Progenitor cell of endocrine pancreas (in vitro differentiated cells): ENCODE results near the gene KNOP1. TPM values are rescaled to one million over a fixed set of nuclear protein-coding genes. Genes with fewer than 3 reads are reported as not detected.

Source experiments
- DNase-seq: peaks from one replicate; pipeline ENCODE4 v3.0.0; 2021; ENCODE audit warnings: low spot score; ENCODE audit not compliant: unreplicated experiment
- H3K27ac Mint-ChIP-seq: 2 replicates; pipeline ENCODE4 v1.8.0; 2021; ENCODE audit warnings: mild to moderate bottlenecking, moderate library complexity, mixed read lengths
- H3K27me3 Mint-ChIP-seq: 2 replicates; pipeline ENCODE4 v1.8.0; 2021; ENCODE audit warnings: mixed read lengths
- H3K36me3 Mint-ChIP-seq: 2 replicates; pipeline ENCODE4 v1.8.0; 2022; ENCODE audit warnings: mixed read lengths; ENCODE audit not compliant: insufficient read depth
- H3K4me1 Mint-ChIP-seq: 2 replicates; pipeline ENCODE4 v1.8.0; 2021; ENCODE audit warnings: low read depth, mixed read lengths
- H3K4me3 Mint-ChIP-seq: 2 replicates; pipeline ENCODE4 v1.8.0; 2021; ENCODE audit warnings: low read depth, mild to moderate bottlenecking, moderate library complexity, mixed read lengths
- H3K9me3 Mint-ChIP-seq: 2 replicates; pipeline ENCODE4 v1.8.0; 2021; ENCODE audit warnings: low read depth, mixed read lengths
- CTCF ChIP-seq: fragments of 200-600 bp; sonication (generic); IDR thresholded peaks from one replicate; pipeline ENCODE4 v1.5.0; 2021; ENCODE audit warnings: antibody characterized with exemption, mild to moderate bottlenecking; ENCODE audit not compliant: unreplicated experiment
- total RNA-seq: library from RNA; stranded (reverse); gene quantifications from 2 replicates; pipeline ENCODE4 v1.2.1, GENCODE V29; 2021

The KNOP1 gene
- total RNA-seq, 1 donor from 2014 or later, result 58.1 TPM

- H3K36me3 Mint-ChIP-seq, result peaks cover 31% of the 10 kb centered on the region
- no peak for DNase-seq
- H3K4me3 Mint-ChIP-seq, result no peak overlapping the region
- H3K27me3 Mint-ChIP-seq, result no peaks in the 10 kb centered on the region
- H3K9me3 Mint-ChIP-seq, result no peaks in the 10 kb centered on the region
- H3K27ac Mint-ChIP-seq, result no peak overlapping the region
- TF ChIP-seq CTCF, result no peak
- peaks cover 5% of the 10 kb centered on the region for H3K4me1 Mint-ChIP-seq
These were observed 18.6 kb downstream of the KNOP1 start for GRCh38 chr16:19699472-19699871.

DNA sequence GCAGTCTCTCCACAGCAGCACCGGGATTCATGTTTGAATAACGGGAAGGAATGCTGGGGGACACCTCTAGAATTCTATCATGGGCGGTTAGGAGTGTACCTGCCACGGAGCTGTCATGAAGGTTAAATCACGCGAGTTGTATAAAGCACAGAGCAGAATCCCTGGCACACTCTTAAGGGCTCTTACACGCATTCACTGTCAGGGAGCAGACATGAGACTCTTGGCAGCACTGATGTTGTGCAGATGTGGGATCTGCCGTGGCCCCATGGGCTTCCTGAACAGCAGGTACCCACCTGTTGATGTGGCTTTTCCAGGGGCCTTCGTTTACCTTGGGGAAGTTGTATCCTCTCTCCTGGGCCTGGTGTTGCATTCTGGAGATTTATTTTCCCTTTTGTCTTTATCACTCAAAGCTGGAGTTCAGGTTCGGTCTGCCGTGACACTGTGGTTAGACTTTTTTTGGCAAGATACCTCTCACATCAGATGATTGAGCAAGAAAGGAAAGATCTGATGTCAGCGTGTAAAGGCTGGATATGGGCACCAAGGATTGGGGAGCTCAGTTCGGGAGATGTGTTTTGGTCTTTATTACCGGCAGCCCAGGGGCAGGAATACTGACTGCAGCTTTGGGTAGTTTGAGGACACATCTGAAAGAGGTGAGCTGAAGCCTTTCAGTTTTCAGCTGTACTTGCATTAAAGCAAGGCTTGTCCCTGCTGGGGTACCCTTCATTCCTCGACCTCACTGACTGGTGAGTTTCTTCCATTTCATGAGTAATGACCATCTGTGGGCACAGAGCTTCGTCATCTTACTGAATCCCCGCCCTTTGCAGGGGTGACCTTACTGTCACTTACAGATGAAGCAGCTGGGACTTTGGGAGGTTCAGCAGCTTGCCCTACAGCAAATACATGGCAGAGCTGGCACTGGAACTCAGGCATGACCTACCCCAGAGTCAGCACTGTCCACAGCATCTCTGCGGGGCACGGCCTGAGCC lies 19.3 kb downstream of the KNOP1 start:
- DNase-seq, result no peak
- no peak overlapping the region for H3K27ac Mint-ChIP-seq
- peaks cover 33% of the 10 kb centered on the region for H3K36me3 Mint-ChIP-seq
- peaks cover 5% of the 10 kb centered on the region for H3K4me1 Mint-ChIP-seq
- H3K4me3 Mint-ChIP-seq, result no peak overlapping the region
- H3K9me3 Mint-ChIP-seq, result no peaks in the 10 kb centered on the region
- TF ChIP-seq CTCF, result no peak
- no peaks in the 10 kb centered on the region for H3K27me3 Mint-ChIP-seq

- Mint-ChIP-seq H3K4me3 (no peak overlapping the region), H3K27me3 (no peaks in the 10 kb centered on the region), H3K36me3 (peaks cover 31% of the 10 kb centered on the region), H3K9me3 (no peaks in the 10 kb centered on the region), H3K27ac (no peak overlapping the region), H3K4me1 (peaks cover 5% of the 10 kb centered on the region)
- DNase-seq, result no peak
- TF ChIP-seq CTCF, result no peak
These were observed 20.2 kb downstream of the KNOP1 start for GRCh38 chr16:19697756-19698318.

DNA sequence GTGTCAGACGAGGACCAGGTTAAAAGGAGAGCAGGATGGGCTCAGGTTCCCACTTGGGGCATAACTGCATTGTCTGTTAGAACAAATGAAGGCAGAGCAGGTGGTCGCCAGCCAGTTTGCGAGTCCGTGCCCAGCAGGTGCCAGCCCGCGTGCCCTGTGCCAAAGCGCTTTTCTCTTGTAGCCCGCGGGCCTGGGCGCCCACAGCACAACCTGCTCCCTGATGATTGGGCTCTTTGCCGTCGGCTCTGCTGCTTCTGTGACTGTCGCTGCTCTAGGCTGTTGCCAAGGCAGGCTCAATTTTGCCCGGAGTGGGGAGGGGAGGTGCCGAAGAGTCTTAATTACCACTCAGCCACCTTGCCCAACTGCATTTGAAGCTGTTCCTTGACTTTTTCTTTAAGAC lies 21.1 kb downstream of the KNOP1 start:
- H3K27me3 Mint-ChIP-seq, result no peaks in the 10 kb centered on the region
- no peak for TF ChIP-seq CTCF
- H3K4me3 Mint-ChIP-seq, result no peak overlapping the region
- H3K27ac Mint-ChIP-seq, result no peak overlapping the region
- H3K9me3 Mint-ChIP-seq, result no peaks in the 10 kb centered on the region
- H3K36me3 Mint-ChIP-seq, result peaks cover 29% of the 10 kb centered on the region
- no peak for DNase-seq
- H3K4me1 Mint-ChIP-seq, result peaks cover 5% of the 10 kb centered on the region

DNA sequence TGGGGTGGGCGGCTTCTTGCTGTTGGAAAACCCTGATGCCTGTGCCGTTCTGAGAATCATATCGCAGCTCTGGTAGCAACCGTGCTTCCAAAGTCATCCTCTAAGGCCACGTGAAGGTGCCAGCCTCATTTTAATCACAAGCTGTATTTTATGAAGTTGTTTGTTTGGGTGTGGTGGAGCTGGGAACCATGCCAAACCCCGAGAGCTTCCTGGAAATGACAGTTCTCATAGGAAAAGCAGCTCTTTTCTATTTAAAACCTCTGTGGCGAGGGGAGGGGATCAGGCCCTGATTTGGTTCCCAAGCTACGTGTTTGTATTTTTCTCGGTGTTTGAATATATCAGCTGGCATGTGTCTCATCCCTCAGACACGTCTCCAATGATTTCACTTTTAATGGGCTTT lies 21.7 kb downstream of the KNOP1 start:
- Mint-ChIP-seq H3K27me3 (no peaks in the 10 kb centered on the region), H3K4me3 (no peak overlapping the region), H3K27ac (no peak overlapping the region), H3K36me3 (peaks cover 28% of the 10 kb centered on the region), H3K9me3 (no peaks in the 10 kb centered on the region), H3K4me1 (peaks cover 5% of the 10 kb centered on the region)
- DNase-seq, result no peak
- no peak for TF ChIP-seq CTCF
